Spleen (tissue), 7 donors: Measurements from ENCODE around the gene CSF2.

Source experiments
- CTCF ChIP-seq, 11 experiments: fragments of 200-600 bp in 7 of 11; fragments of 450-650 bp in 4 of 11; sonication (generic) in 4 of 11; IDR thresholded peaks in 8 of 11; conservative IDR thresholded peaks in 3 of 11; 1 replicate in 7 of 11; 2 replicates in 4 of 11; pipeline versions ENCODE4 v1.4.0 to v1.8.0; 2016 to 2021; ENCODE audit warnings: antibody characterized with exemption in 11 of 11, inconsistent platforms in 4 of 11, mild to moderate bottlenecking in 1 of 11
- POLR2A ChIP-seq, 3 donors: fragments of 450-650 bp; IDR thresholded peaks; one replicate each; pipeline ENCODE4 v1.5.1; 2017; ENCODE audit warnings: antibody characterized with exemption in 3 of 3, mild to moderate bottlenecking in 1 of 3
- donor health status: DM: no; HTN: no; CAD: no; lungs with moderate emphysema.
- donor health status: DM: no; HTN: no; CAD: no.
- donor health status: DM: no; HTN: no; CAD: no.

GRCh38 chr5:132069994-132070393, 3.6 kb upstream of the CSF2 start:
- TF ChIP-seq POLR2A (IDR thresholded peaks at IDR 0.05) (no peak), CTCF (IDR thresholded peaks at IDR 0.05 in 8 of 11, conservative IDR thresholded peaks at IDR 0.05 in 3 of 11) (no peak)
